WTC11 (cell line): Measurements from ENCODE around the gene LCA5.

ENCODE experiments used
- ATF2 ChIP-seq: sonication (generic); formaldehyde crosslinking; IDR thresholded peaks from 2 replicates; pipeline ENCODE4 v1.8.1; 2022; ENCODE audit warnings: low read depth, missing genetic modification reagents, borderline replicate concordance
- IRF1 ChIP-seq: sonication (generic); formaldehyde crosslinking; IDR thresholded peaks from 2 replicates; pipeline ENCODE4 v1.8.0; 2023; ENCODE audit warnings: missing genetic modification reagents
- MAX ChIP-seq: sonication (generic); formaldehyde crosslinking; IDR thresholded peaks from 2 replicates; pipeline ENCODE4 v1.8.0; 2022; ENCODE audit warnings: mild to moderate bottlenecking, missing genetic modification reagents
- OVOL2 ChIP-seq: fragments of 250-450 bp; sonication (Bioruptor Pico); IDR thresholded peaks from 2 replicates; pipeline ENCODE4 v1.9.0; 2021; ENCODE audit warnings: mild to moderate bottlenecking, borderline replicate concordance
- TCF7 ChIP-seq: sonication (generic); formaldehyde crosslinking; IDR thresholded peaks from 2 replicates; pipeline ENCODE4 v1.8.0; 2022; ENCODE audit warnings: mild to moderate bottlenecking, low read depth, missing genetic modification reagents, moderate library complexity
- USF1 ChIP-seq: sonication (generic); formaldehyde crosslinking; IDR thresholded peaks from 2 replicates; pipeline ENCODE4 v1.8.0; 2022; ENCODE audit warnings: mild to moderate bottlenecking, missing genetic modification reagents
- ZNF281 ChIP-seq: sonication (generic); formaldehyde crosslinking; IDR thresholded peaks from 2 replicates; pipeline ENCODE4 v1.8.0; 2023; ENCODE audit warnings: mild to moderate bottlenecking, missing genetic modification reagents
- TF ChIP-seq, protein P1 (sequence below): sonication (generic); formaldehyde crosslinking; IDR thresholded peaks from 2 replicates; pipeline ENCODE4 v1.8.1; 2023; ENCODE audit warnings: mild to moderate bottlenecking, missing genetic modification reagents, moderate library complexity
- TF ChIP-seq, protein P2 (sequence below): fragments of 200-600 bp; IDR thresholded peaks from 2 replicates; pipeline ENCODE4 v1.8.0; 2022; ENCODE audit warnings: antibody characterized with exemption

DNA sequence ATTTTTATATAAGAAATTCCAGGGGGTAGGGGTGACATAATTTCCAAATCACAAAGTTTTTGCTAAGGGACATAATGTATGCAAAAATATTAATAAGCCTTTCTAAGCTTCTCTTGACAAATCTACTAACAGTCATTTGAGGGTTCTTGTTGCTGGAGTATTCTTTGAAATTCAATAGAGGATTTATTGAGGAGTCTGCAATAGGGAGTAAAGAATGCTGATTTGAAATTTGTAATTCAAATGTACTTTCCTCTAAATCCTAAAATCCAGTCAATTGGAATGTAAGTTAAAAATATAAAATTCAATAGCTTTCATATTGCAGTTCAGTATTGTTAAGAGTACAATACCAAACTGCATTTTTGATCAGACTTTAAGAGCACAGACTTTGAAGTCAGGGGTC, 17.1 kb upstream of the LCA5 start:
- TF ChIP-seq ZNF281 (CRISPR knock-in tag) (no peak), MAX (no peak), ATF2 (CRISPR knock-in tag) (no peak), OVOL2 (CRISPR knock-in tag) (no peak), USF1 (CRISPR knock-in tag) (no peak), IRF1 (no peak), TCF7 (CRISPR knock-in tag) (no peak)
- TF ChIP-seq, protein P1, sequence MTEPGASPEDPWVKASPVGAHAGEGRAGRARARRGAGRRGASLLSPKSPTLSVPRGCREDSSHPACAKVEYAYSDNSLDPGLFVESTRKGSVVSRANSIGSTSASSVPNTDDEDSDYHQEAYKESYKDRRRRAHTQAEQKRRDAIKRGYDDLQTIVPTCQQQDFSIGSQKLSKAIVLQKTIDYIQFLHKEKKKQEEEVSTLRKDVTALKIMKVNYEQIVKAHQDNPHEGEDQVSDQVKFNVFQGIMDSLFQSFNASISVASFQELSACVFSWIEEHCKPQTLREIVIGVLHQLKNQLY (CRISPR knock-in tag), result no peak
- TF ChIP-seq, protein P2, sequence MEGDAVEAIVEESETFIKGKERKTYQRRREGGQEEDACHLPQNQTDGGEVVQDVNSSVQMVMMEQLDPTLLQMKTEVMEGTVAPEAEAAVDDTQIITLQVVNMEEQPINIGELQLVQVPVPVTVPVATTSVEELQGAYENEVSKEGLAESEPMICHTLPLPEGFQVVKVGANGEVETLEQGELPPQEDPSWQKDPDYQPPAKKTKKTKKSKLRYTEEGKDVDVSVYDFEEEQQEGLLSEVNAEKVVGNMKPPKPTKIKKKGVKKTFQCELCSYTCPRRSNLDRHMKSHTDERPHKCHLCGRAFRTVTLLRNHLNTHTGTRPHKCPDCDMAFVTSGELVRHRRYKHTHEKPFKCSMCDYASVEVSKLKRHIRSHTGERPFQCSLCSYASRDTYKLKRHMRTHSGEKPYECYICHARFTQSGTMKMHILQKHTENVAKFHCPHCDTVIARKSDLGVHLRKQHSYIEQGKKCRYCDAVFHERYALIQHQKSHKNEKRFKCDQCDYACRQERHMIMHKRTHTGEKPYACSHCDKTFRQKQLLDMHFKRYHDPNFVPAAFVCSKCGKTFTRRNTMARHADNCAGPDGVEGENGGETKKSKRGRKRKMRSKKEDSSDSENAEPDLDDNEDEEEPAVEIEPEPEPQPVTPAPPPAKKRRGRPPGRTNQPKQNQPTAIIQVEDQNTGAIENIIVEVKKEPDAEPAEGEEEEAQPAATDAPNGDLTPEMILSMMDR, result no peak
